Measurements from ENCODE around the gene SCAANT1. TPM values are rescaled to one million over a fixed set of nuclear protein-coding genes. Genes with fewer than 3 reads are reported as not detected.

SCAANT1 gene
- total and polyA plus RNA-seq, 12 donors, result 1.3 to 1.6 TPM; not detected in 10

DNA sequence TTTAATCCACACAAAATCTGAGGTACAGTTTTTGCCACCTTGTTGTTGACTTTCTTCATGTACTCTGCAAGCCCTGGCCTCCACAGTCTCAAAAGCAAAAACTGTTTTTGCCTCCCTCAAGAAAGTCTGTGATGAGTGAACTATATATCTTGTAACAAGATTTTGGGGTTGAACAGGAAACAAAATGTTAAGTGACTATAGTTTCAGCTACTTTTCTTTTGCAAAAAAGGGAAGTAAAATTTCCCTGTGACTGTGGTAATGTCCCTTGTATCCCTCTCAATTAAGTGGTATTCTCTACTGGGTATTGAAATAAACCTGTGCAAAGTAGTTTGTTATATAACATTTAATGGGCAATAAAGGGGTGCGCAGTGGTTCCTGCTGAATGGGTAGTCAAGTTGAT, 21.3 kb upstream of the SCAANT1 start:
- intact Hi-C loops (cut with DNase I), result no loop called here
- H3K9me3 ChIP-seq (replicated peaks in 1 of 3), result no peaks in the 10 kb centered on the region
- TF ChIP-seq POLR2A (IDR thresholded peaks at IDR 0.05) (no peak), CTCF (IDR thresholded peaks at IDR 0.05) (no peak)
- H3K4me1 ChIP-seq (replicated peaks in 1 of 2), result peaks cover 17 to 60% of the 10 kb centered on the region in 2 donors
- 87 to 96% (median 92%) methylated on average over 1 of the region's 1 CpG for WGBS, 4 donors
- peak overlapping the region in 3 of 5 donors; percentile 3 to 59 (median 48) for H3K27ac ChIP-seq
- no peak for DNase-seq
- no peaks in the 10 kb centered on the region for H3K36me3 ChIP-seq (replicated peaks in 1 of 2)
- no peak overlapping the region for H3K4me3 ChIP-seq
- H3K27me3 ChIP-seq, result no peaks in the 10 kb centered on the region

DNA sequence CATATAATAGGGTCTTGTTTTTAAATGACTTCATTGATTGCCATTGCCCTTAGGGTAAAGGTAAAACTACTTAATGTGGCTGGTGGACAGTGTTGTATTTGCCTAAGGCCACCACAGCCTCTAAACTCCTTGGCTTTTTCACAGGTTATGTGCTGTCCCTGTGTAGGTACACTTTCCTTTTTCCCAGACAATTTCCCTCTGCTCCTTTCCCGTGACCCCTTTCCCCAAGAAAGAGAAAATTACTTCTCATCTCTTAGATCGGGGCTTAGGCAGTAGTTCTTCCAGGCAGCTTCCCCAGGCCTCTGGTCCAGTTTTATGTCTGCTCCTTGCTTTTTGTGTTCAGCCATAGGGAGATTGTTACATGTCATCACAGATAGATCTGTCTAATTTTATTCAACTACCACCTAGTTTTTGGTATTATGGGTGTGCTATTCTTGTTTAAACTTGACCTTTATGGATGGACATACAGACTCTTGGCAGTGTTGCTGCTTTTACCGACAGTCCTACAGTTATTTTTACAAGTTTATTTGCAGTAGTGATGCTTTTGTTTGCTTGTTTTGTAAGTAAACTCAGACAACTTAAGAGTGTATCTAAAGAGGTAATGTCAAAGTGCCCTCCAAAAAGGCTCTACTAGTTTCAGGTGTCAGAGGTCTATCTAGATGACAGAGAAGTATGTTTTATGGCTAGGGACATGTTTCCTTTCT, 20.5 kb upstream of the SCAANT1 start:
- no peaks in the 10 kb centered on the region for H3K36me3 ChIP-seq (replicated peaks in 1 of 2)
- no peaks in the 10 kb centered on the region for H3K9me3 ChIP-seq (replicated peaks in 1 of 3)
- peaks cover 17 to 53% of the 10 kb centered on the region in 2 donors for H3K4me1 ChIP-seq (replicated peaks in 1 of 2)
- no peak overlapping the region for H3K4me3 ChIP-seq
- peak overlapping the region in 1 of 5 donors; percentile 48 for H3K27ac ChIP-seq
- WGBS, 4 donors, result 54 to 65% (median 60%) methylated on average over 3 of the region's 3 CpGs
- no peaks in the 10 kb centered on the region for H3K27me3 ChIP-seq
- intact Hi-C loops (cut with DNase I), result no loop called here
- no peak for DNase-seq
- TF ChIP-seq CTCF (IDR thresholded peaks at IDR 0.05) (no peak), POLR2A (IDR thresholded peaks at IDR 0.05) (no peak)

GRCh38 chr3:63931290-63931689, 19.1 kb upstream of the SCAANT1 start:
- 84 to 96% (median 88%) methylated on average over 3 of the region's 3 CpGs for WGBS, 4 donors
- no peaks in the 10 kb centered on the region for H3K36me3 ChIP-seq (replicated peaks in 1 of 2)
- no peaks in the 10 kb centered on the region for H3K27me3 ChIP-seq
- TF ChIP-seq POLR2A (IDR thresholded peaks at IDR 0.05) (no peak), CTCF (IDR thresholded peaks at IDR 0.05) (no peak)
- no peak overlapping the region for H3K4me3 ChIP-seq
- DNase-seq, result no peak
- intact Hi-C loops (cut with DNase I), result no loop called here
- no peak overlapping the region for H3K27ac ChIP-seq
- H3K9me3 ChIP-seq (replicated peaks in 1 of 3), result no peaks in the 10 kb centered on the region
- peaks cover 17 to 39% of the 10 kb centered on the region in 2 donors for H3K4me1 ChIP-seq (replicated peaks in 1 of 2)

- Histone ChIP-seq H3K36me3 (replicated peaks in 1 of 2) (peaks cover 0 to 7% of the 10 kb centered on the region in 2 donors), H3K9me3 (replicated peaks in 1 of 3) (no peaks in the 10 kb centered on the region), H3K27me3 (no peaks in the 10 kb centered on the region), H3K4me3 (no peak overlapping the region), H3K4me1 (replicated peaks in 1 of 2) (peaks cover 5 to 14% of the 10 kb centered on the region in 2 donors), H3K27ac (no peak overlapping the region)
- WGBS, 4 donors, result 74 to 80% (median 75%) methylated on average over 10 of the region's 10 CpGs
- TF ChIP-seq POLR2A (IDR thresholded peaks at IDR 0.05) (no peak), CTCF (IDR thresholded peaks at IDR 0.05) (no peak)
- DNase-seq, result no peak
- intact Hi-C loops (cut with DNase I), result no loop called here
Measured at GRCh38 chr3:63927422-63928280, 15.5 kb upstream of the SCAANT1 start.
